K562 (cell line): ENCODE measurements around the gene CLSTN2. TPM values are rescaled to one million over a fixed set of nuclear protein-coding genes. Genes with fewer than 3 reads are reported as not detected.

Source experiments
- CC2D1A ChIP-seq: fragments of 450-650 bp; IDR thresholded peaks from 2 replicates; pipeline ENCODE4 v1.6.1; 2017; ENCODE audit warnings: mild to moderate bottlenecking
- HDAC8 ChIP-seq: fragments of 450-650 bp; IDR thresholded peaks from 2 replicates; pipeline ENCODE4 v1.6.1; 2016; ENCODE audit warnings: mild to moderate bottlenecking, missing genetic modification characterization, moderate library complexity, missing compliant biosample characterization
- NFIC ChIP-seq: fragments of 450-650 bp; IDR thresholded peaks from 2 replicates; pipeline ENCODE4 v1.6.1; 2017; ENCODE audit warnings: mild to moderate bottlenecking, inconsistent platforms
- SLC30A9 ChIP-seq: fragments of 250-450 bp; sonication (Bioruptor Pico); IDR thresholded peaks from 2 replicates; pipeline ENCODE4 v1.8.0; 2022; ENCODE audit warnings: mild to moderate bottlenecking, moderate library complexity
- XRCC4 ChIP-seq: IDR thresholded peaks from one replicate; pipeline ENCODE4 v1.6.1; 2011; ENCODE audit not compliant: insufficient read depth, insufficient read length; ENCODE audit errors: extremely low read depth
- ZNF239 ChIP-seq: fragments of 250-450 bp; sonication (Bioruptor Pico); IDR thresholded peaks from 2 replicates; pipeline ENCODE4 v1.4.0; 2020; ENCODE audit warnings: mild to moderate bottlenecking
- polyA plus RNA-seq, 8 experiments: library from polyadenylated mRNA; depleted of rRNA in 4 of 8; stranded (reverse) in 5 of 8; unstranded in 3 of 8; fragments of >200 nt; fragmentation: Nextera tagmentation in 2 of 8; fragmentation: Illumina TruSeq in 1 of 8; extraction: Ambion mirVana in 2 of 8; extraction: Trizol in 1 of 8; gene quantifications; 2 replicates each; pipeline versions ENCODE4 v1.2.1 to v1.2.3, GENCODE V29; 2011 to 2014; ENCODE audit warnings: inconsistent platforms in 1 of 8, missing spikeins in 1 of 8
- total RNA-seq, 7 experiments: library from RNA; depleted of rRNA in 6 of 7; stranded (reverse); fragments of >200 nt in 6 of 7; fragmentation: Illumina TruSeq in 2 of 7; extraction: Trizol in 2 of 7; gene quantifications; 2 replicates each; pipeline versions ENCODE4 v1.2.1 to v1.2.3, GENCODE V29; 2011 to 2021; ENCODE audit warnings: low replicate concordance in 1 of 7
- TF ChIP-seq, protein P1 (sequence below): sonication (generic); IDR thresholded peaks from 2 replicates; pipeline ENCODE4 v1.6.1; 2016
- TF ChIP-seq, protein P2 (sequence below): fragments of 450-650 bp; IDR thresholded peaks from 2 replicates; pipeline ENCODE4 v1.6.1; 2018; ENCODE audit not compliant: partially characterized antibody
- TF ChIP-seq, protein P3 (sequence below), 3 experiments: fragments of 200-800 bp in 1 of 3; fragments of 250-450 bp in 1 of 3; fragments of 450-650 bp in 1 of 3; sonication (Bioruptor Pico) in 1 of 3; sonication (Bioruptor generic) in 1 of 3; formaldehyde crosslinking in 1 of 3; IDR thresholded peaks; 2 replicates each; pipeline versions ENCODE4 v1.6.1 to v1.8.0; 2016 to 2022; ENCODE audit warnings: mild to moderate bottlenecking in 2 of 3, missing genetic modification characterization in 2 of 3, missing compliant biosample characterization in 1 of 3, moderate library complexity in 1 of 3

The CLSTN2 gene
- total and polyA plus RNA-seq, 9 of the 15 experiments (the other 6 are each of a cell fraction or from before 2014, with no cell fraction given), result 0.02 to 0.04 (median 0.04) TPM; not detected in 6

DNA sequence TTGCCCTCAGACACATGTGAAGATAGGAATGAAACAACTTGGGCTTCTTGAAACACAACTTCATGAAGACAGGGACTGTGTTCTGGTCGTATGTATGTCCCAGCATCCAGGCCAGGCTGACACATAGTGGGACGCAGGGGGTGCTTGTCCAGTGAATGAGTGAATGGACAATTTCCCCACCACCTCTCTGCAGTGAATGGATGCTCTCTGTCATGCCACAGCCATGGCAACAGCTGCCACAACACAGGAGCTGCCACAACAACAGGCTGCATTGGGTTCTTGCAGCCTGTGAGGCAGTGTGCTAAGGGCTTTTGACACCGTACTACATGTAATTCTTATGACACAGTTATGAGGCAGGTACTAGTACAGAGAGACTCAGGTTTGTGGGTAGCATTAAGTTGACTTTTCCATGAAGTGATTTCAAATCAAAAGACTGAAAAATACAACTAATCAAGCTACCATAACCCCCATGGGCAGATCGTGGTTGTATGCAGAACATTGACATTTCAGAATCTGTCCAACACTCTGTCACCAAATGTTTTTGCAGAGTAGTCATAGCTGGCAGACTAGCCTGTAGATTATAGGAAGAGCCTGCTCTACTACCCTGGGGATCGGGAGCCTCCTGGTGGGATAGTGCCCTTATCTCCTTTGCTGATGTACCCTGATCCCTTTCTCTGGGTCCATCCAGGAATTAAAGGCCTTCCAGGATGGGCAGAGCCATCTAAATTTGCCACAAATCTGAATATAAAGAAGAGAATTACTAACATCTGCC is 40.8 kb downstream of the CLSTN2 start (continued):
- TF ChIP-seq, protein P1, sequence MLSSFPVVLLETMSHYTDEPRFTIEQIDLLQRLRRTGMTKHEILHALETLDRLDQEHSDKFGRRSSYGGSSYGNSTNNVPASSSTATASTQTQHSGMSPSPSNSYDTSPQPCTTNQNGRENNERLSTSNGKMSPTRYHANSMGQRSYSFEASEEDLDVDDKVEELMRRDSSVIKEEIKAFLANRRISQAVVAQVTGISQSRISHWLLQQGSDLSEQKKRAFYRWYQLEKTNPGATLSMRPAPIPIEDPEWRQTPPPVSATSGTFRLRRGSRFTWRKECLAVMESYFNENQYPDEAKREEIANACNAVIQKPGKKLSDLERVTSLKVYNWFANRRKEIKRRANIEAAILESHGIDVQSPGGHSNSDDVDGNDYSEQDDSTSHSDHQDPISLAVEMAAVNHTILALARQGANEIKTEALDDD, result no peak
- TF ChIP-seq, protein P2, sequence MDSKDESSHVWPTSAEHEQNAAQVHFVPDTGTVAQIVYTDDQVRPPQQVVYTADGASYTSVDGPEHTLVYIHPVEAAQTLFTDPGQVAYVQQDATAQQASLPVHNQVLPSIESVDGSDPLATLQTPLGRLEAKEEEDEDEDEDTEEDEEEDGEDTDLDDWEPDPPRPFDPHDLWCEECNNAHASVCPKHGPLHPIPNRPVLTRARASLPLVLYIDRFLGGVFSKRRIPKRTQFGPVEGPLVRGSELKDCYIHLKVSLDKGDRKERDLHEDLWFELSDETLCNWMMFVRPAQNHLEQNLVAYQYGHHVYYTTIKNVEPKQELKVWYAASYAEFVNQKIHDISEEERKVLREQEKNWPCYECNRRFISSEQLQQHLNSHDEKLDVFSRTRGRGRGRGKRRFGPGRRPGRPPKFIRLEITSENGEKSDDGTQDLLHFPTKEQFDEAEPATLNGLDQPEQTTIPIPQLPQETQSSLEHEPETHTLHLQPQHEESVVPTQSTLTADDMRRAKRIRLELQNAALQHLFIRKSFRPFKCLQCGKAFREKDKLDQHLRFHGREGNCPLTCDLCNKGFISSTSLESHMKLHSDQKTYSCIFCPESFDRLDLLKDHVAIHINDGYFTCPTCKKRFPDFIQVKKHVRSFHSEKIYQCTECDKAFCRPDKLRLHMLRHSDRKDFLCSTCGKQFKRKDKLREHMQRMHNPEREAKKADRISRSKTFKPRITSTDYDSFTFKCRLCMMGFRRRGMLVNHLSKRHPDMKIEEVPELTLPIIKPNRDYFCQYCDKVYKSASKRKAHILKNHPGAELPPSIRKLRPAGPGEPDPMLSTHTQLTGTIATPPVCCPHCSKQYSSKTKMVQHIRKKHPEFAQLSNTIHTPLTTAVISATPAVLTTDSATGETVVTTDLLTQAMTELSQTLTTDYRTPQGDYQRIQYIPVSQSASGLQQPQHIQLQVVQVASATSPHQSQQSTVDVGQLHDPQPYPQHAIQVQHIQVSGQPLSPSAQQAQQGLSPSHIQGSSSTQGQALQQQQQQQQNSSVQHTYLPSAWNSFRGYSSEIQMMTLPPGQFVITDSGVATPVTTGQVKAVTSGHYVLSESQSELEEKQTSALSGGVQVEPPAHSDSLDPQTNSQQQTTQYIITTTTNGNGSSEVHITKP, result no peak
- TF ChIP-seq HDAC8 (tag) (no peak), CC2D1A (no peak), NFIC (no peak), SLC30A9 (no peak), ZNF239 (CRISPR knock-in tag) (no peak), XRCC4 (no peak)
- TF ChIP-seq, protein P3, sequence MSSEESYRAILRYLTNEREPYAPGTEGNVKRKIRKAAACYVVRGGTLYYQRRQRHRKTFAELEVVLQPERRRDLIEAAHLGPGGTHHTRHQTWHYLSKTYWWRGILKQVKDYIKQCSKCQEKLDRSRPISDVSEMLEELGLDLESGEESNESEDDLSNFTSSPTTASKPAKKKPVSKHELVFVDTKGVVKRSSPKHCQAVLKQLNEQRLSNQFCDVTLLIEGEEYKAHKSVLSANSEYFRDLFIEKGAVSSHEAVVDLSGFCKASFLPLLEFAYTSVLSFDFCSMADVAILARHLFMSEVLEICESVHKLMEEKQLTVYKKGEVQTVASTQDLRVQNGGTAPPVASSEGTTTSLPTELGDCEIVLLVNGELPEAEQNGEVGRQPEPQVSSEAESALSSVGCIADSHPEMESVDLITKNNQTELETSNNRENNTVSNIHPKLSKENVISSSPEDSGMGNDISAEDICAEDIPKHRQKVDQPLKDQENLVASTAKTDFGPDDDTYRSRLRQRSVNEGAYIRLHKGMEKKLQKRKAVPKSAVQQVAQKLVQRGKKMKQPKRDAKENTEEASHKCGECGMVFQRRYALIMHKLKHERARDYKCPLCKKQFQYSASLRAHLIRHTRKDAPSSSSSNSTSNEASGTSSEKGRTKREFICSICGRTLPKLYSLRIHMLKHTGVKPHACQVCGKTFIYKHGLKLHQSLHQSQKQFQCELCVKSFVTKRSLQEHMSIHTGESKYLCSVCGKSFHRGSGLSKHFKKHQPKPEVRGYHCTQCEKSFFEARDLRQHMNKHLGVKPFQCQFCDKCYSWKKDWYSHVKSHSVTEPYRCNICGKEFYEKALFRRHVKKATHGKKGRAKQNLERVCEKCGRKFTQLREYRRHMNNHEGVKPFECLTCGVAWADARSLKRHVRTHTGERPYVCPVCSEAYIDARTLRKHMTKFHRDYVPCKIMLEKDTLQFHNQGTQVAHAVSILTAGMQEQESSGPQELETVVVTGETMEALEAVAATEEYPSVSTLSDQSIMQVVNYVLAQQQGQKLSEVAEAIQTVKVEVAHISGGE (CRISPR knock-in tag; IDR thresholded peaks at IDR 0.05), result no peak
- TF ChIP-seq, all 486 proteins: peak for 0
